NK-92 (cell line): ENCODE data around the gene NLRX1.
A peak's percentile ranks its signal among the peaks of the same experiment; 100 is the strongest.
"Not testable (repeated sequence)": the region's sequence is repeated elsewhere in the genome, so short reads cannot be mapped to it uniquely, and the experiment has no call there.

Experiments used
- DNase-seq: peaks from one replicate; lab custom pipeline; 2025; ENCODE audit not compliant: unreplicated experiment; lab: John Stamatoyannopoulos, UW

The NLRX1 gene

DNA sequence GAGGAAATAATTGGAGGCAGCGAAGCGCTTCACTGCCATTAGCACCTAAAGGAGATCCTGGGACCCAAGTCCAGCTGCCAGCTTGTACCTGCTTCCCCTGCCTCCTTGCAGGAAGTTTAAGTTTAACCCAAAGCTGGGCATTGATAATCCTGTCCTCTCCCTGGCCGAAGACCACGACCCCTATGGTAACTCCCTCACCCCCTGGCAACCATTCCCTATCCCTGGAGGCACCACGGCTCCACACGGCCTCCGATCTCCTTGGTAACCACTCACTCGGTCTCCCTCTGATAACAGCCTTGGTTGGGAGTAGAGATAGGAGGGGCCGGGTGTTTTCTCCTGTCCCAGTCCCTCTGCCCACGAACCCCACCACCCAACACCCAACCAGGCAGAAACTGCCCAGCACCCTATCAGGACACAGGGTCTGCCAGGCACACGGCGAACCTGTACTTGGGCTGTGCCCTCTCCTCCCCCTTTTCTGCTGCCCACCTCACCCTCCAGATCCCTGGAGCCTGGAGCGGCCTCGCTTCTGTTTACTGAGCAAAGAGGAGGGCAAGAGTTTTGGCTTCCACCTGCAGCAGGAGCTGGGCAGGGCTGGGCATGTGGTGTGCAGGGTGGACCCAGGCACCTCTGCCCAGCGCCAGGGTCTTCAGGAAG, 17.6 kb downstream of the NLRX1 start:
- no peak for DNase-seq

DNA sequence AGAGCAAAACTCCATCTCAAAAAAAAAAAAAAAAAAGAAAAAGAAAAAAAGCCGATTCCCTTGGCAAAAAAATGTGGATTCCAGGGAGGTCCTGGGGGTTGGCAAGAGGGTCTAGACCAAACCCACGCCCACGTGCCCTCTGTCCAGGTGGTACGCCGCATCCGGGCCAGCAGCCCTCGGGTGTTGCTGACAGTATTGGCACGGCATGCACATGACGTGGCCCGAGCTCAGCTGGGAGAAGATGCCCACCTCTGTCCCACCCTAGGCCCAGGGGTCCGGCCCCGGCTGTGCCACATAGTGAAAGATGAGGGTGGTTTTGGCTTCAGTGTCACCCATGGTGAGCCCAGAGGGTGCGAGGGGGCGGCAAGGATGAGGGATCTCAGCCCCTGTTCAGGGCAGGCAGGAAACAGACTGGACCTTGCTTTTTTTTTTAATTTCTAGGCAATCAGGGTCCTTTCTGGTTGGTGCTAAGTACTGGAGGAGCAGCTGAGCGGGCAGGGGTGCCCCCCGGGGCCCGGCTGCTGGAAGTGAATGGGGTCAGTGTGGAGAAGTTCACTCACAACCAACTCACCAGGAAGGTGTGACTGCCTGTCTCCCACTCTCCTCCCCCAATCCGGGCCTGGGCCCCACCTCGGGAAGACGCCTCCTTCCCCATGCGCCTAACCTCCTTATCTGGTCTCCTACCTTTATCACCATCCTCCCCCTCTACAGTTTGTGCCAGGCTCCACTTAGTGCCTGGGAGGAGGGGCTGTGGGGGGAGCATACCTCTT, 18.8 kb downstream of the NLRX1 start:
- no peak for DNase-seq

DNA sequence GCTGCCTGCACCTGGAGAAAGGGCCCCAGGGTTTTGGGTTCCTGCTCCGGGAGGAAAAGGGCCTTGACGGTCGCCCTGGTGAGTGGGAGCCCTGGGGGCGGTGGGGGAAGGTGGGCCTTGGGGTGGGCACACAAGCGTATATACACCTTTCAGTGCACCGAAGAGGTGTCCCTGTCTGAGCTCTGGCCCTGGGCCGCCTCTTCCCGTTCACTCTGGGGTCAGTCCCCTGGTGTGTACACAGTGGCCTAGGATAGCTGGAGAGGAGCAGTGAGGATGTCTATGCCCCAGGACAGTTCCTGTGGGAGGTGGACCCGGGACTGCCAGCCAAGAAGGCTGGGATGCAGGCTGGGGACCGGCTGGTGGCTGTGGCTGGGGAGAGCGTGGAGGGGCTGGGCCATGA, 19.5 kb downstream of the NLRX1 start:
- no peak for DNase-seq

DNA sequence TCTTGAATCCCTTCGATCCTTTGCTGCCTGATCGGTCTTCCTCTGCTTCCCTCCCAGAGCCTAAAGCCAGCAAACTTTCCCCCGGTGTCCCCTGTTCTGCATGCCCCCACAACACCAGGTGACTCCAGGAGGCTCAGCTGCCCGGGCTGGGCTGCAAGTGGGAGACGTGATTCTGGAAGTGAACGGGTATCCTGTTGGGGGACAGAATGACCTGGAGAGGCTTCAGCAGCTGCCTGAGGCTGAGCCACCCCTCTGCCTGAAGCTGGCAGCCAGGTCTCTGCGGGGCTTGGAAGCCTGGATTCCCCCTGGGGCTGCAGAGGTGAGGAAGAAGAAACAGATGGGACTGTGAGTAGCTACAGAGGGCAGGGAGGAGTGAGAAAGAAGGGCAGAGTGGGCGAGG, 20.4 kb downstream of the NLRX1 start:
- no peak for DNase-seq

DNA sequence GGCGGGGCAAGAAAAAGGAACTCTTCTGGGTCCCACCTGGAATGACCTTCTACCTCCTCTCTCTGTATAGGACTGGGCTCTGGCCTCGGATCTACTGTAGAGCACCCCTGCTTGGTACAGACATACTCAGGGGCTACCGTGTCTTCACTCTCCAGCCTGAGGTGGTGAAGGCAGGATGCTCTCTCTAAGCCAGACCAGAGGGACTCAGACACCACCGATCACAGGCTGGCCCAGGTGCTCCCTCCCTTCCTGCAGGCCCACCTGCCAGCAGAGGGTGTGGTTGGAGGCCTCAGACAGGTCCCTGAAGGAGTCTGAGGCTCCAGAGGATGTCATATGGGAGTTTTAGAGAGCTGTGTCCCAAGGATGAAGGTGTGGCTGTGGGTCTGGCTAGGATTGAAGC, 20.9 kb downstream of the NLRX1 start:
- no peak for DNase-seq

DNA sequence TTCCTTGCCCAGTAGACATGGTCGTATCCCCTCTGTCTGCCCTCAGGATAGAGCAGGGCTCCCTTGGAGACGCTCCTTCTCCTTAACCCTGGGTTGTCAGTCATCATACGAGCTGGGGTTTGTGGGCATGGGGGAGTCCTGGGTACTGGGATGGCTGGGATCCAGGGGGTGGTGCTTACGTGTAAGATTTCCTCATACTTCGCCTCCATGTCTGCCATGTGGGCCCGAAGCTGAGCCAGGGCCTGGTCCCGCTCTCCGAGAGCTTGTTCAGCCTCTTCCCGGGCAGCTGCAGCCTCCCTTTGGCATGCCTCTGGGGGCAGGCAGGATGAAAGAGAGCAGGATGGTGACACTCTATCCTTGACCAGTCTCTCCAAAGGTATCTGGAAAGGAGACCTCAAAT, 22.0 kb downstream of the NLRX1 start:
- no peak for DNase-seq

DNA sequence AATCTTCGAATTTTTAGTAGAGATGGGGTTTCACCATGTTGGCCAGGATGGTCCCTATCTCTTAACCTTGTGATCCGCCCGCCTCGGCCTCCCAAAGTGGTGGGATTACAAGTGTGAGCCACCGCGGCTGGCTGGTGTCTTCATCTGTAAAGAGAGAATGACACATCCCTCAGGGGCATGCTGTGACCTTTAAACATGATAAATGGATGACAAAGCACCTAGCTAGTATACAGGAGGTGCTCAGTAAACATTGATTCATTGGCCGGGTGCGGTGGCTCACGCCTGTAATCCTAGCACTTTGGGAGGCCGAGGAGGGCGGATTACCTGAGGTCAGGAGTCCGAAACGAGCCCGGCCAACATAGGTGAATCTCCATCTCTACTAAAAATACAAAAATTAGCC, 22.7 kb downstream of the NLRX1 start:
- not testable (repeated sequence) for DNase-seq

DNA sequence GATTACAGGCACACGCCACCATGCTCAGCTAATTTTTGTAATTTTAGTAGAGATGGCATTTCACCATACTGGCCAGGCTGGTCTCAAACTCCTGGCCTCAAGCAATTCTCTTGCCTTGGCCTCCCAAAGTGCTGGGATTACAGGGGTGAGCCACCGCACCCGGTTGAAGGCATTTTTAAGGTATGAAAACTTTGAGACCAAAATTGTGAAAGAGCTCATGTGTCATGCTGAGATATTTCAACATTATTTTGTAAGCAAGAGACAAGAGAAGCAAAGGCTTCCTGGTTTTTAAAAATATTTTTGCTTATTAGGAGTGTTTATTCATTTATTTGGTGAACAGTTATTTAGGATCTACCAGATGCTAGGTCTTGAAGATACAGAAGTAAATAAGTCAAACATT, 23.6 kb downstream of the NLRX1 start:
- no peak for DNase-seq

DNA sequence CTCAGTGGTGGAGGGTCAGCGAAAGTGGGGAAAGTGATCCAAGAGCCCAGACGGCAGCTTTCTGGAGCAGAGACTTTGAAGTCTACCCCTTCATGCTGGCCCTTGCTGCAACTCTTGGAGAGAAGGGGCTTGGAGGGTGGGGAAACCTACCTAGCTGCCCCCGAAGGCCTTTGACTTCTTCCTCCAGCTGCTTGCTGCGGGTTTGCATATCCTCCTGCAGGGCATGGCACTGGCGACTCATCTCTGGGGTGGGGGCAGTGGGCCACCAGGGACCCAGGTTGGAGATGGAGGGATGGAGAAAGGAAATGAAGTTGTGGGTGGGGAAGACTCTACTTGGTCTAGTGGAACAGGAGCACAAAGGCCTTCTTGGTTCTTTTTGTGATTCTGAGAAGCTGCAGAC, 24.5 kb downstream of the NLRX1 start:
- no peak for DNase-seq

DNA sequence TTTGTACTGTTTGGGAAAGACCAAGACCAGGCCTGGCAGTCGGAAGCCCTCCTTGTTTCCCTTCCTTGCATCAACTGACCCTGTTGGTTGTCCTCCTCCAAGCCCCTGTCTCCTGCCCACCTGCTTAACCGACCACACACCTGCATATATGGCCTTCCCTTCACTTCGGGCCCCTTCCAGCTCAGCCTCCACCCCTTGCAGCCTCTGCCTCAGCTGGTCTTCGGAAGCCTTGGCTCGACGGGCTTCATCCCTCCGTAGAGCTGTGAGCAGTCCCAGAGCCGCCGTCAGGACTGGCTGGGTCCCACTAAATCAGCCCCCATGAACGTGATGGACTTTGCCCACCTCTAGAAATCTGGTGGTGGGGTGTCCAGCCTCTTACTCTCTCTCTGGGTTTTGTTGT, 25.1 kb downstream of the NLRX1 start:
- no peak for DNase-seq

DNA sequence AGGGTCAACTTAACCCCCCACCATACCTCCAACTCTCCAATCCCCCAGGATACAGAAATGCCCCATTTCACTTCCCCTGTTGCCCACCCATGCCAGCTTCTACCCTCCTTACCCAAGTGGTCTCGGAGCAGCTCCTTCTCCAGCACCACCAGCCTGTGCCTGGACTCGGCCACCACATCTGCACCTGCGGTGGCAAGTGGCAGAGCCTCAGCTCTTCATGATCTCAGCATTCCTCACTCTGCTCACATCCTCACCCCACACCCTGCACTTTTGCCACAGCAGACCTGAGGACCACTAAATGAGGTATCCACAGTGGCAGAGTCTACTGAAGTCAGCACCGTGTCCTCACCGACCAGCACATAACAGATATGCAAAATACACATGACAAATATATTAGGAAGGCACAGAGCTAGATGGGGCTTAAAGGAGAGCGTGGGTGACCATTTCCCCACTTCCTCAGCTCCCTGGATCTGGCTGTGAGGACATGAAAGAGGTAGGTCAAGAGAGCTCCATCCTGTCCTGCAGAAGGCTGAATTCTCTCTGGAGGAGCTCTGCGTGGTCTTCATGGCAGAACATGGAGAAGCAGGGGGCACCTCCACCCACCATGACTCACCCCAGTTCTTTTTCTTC, 26.4 kb downstream of the NLRX1 start:
- no peak for DNase-seq

DNA sequence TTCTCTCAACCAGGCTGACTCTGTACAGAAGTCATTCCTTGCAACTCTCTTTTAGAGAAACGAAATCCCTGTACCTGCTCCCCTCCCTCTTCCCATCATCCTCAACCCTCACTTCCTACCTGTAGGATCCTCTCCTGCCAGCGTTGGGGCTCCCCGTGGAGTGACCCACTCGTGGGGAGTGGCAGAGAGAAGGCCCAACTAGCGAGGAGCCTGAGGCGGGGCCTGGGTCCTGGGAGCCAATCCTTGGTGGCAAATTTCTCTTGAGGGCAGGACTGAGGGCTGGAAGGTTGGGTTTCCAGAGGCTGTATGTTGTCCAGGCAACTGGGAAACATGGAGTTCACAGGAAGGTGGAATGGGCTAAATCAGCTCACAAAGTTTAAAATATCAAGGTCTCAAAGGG, 27.2 kb downstream of the NLRX1 start:
- DNase-seq, result no peak

DNA sequence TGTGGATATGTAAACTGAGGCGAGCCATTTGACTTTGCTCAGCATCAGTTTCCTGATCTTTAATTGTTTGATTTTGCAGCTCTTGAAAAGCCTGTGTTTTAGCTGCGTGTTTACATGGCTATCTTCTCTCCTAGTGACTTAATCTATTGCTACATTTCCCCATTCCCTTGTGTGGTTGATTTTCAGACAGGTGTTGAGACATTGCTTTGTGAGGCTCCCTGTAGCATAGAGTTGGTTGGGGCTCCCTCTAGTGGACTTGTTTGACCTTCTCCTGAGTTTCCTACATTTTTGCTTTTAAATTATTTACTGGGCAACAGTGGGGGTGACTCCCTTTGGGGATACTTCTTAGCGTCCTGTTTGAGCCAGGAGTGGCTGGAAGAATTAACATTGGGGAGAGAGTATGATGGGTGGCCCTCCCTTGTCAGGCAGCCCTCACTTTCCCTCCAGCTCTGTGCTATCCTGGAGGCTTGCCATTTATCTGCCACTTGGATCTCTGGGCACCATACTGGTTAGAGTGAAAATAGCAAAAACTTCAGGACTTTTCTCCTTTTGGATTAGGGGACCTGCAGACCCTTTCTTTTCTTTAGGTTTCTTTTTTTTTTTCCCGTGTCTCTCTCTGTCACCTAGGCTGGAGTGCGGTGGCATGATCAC, 28.4 kb downstream of the NLRX1 start:
- DNase-seq, result no peak

DNA sequence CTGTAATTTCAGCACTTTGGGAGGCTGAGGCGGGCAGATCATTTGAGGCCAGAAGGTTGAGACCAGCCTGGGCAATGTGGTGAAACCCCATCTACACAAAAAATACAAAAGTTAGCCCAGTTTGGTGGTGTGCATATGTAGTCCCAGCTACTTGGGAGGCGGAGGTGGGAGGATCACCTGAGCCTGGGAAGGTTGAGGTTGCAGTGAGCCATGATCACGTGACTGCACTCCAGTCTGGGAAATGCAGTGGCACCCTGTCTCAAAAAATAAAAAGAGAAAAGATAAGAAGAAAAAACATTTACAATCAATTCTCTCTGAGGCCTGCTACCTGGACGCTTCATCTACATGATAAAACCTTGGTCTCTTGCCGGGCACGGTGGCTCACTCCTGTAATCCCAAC, 30.4 kb downstream of the NLRX1 start:
- no peak for DNase-seq

DNA sequence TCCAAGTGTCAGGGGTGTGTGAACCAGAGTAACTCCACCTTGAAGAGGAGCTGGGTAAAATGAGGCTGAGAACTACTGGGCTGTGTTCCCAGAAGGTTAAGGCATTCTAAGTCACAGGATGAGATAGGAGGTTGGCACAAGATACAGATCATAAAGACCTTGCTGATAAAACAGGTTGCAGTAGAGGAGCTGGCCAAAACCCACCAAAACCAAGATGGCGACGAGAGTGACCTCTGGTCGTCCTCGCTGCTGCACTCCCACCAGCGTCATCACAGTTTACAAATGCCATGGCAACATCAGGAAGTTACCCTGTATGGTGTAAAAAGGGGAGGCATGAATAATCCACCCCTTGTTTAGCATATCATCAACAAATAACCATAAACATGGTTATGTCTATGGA, 32.7 kb downstream of the NLRX1 start:
- not testable (repeated sequence) for DNase-seq

DNA sequence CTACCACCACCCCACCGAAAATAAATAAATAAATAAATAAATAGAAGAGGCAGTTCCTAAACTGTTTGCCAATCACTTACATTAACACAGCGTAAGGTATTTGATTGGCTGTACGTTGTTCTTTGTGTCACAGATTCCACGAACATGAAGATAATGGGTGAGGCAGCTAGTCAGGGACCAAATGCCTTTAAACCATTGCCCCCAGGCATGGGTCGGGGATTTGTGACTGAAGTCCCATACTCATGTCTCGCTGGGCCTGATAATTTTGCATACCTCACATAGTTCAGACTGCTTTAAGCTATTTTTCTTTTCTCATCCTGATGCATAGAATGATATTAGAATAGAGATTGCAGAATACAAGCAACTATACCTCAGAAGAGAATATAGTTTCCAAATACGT, 34.0 kb downstream of the NLRX1 start:
- DNase-seq, result no peak

DNA sequence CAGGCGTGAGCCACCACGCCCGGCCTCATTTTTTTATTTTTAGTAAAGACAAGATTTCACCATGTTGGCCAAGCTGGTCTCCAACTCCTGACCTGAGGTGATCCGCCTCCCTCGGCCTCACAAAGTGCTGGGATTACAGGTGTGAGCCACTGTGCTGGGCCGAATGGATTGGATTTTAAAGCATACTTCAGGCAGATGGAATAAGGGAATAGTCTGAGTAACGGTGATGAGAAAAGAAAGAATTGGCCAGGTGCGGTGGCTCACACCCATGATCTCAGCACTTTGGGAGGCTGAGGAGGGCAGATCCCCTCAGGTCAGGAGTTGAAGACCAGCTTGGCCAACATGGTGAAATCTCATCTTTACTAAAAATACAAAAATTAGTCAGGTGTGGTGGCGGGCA, 35.5 kb downstream of the NLRX1 start:
- no peak for DNase-seq

DNA sequence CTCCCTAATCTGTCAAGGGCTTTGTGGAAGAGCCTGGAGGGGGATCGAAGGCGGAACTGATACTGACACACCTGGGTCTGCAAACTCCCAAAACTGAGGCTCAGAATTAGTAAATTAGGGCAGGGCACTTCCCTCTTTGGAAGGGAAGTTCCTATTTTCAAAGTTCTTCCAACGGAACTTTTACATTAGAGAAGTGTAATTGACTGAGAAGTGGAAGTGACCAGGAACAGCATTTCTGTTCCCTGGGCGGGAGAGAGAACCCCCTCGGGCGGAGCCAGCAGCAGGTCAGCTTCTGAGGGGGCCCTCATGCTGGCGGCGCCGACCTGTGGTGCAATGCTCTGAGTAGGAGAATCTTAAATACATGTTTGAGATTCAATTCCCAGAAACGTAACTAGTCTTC, 36.6 kb downstream of the NLRX1 start:
- no peak for DNase-seq

DNA sequence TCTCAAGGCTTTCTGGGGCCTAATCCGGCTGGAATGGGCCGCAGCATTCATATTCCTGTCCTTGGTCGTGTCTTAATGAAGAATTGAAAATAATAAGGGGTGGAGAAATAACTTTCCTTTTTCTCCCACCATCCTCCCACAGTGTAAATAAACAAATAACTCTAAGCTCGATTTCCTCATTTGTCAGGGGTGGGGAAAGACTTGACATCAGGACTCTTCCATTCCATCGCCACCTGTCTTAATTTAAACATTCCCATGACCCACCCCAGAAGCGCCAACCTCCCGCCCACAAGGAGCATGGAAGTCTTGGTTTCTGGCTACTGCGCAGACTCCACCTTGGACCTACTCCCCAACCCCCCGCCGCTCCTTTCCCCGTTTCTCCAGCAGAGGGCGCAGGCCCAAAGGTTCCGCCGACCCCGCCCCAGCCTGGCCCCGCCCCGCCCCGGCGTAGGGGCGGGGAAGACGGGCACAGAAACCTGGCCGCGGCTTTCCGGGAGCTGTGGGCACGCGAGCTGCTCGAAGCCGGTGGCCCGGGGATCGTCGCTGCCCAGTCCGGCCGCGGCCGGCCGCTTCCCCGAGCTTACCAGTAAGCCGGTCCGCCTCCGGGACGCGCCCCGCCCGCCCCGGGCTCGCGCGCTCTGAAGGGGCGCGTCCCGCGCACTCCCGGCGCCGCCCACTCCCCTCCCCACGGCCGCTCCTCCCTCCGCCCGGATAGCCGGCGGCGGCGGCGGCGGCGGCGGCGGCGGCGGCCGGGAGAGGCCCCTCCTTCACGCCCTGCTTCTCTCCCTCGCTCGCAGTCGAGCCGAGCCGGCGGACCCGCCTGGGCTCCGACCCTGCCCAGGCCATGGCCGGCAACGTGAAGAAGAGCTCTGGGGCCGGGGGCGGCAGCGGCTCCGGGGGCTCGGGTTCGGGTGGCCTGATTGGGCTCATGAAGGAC, 37.3 kb downstream of the NLRX1 start, which contains the start of gene CBL:
Gene CBL (plus strand): TSS at position 766 of the 937 bp plus-strand sequence. CDS start 79 bp downstream, at position 845.
- peak; percentile 61 for DNase-seq

DNA sequence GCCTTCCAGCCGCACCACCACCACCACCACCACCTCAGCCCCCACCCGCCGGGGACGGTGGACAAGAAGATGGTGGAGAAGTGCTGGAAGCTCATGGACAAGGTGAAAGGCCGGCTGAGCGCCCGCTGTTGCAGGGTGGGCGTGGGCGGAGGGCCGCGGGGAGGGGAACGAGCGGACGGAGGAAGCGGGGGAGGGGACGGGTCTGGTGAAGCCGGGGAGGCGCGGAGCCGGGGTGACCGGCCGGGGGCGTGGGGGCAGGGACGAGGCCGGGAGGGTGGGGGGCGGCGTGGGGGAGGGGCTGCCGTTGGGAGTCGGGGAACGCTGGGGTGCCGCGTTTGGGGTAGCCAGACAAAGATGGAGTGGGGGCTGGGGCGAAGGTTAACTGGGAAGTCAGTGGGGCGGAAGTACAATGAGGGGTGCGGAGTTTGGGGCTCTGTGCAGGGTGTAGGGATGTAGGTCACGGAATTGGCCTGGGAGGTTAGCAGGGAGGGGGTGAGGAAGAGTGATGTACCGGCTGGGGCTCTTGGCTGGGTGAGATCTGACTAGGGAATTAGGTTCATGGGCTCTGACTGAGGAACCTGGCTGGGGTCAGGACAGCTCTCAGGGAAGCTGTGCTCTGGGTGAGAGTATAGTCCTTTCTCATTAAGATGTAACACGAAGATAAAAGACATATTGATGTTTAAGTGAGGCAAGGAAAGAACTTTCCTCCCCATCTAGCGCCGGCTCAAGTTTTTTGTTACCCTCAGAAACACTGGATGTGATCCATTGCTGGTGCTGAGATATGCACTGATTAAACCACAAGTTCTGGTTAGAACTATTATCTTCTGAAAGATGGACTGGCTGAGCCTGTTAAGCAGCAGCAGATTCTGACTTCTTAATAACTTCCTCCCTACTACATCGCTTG, 38.2 kb downstream of the NLRX1 start:
- no peak for DNase-seq
